HepG2 (cell line): ENCODE measurements around the gene OAT. TPM values are rescaled to one million over a fixed set of nuclear protein-coding genes. Genes with fewer than 3 reads are reported as not detected.

ENCODE experiments used
- ATAC-seq: fragments of 200-7000 bp; cut with Tn5 transposase; 3 replicates; pipeline ENCODE4 v1.9.1; 2020; ENCODE audit warnings: mild to moderate bottlenecking, moderate library complexity
- BruUV-seq: library from RNA; stranded (reverse); fragments of 400-500 nt; replicated peaks from 2 replicates; lab custom pipeline; 2021; lab: Mats Ljungman, UMichigan
- CTCF ChIA-PET: fragments of 300-600 bp; formaldehyde crosslinking; extraction: SDS; loops from one replicate; lab custom pipeline; 2021; ENCODE audit warnings: low total read pairs, inconsistent platforms, low intra/inter-chr PET ratio; lab: Yijun Ruan, JAX
- POLR2A ChIA-PET: fragments of 350-600 bp; sonication (Branson Sonifier 250); formaldehyde crosslinking; loops from one replicate; lab custom pipeline; 2020; ENCODE audit warnings: antibody characterized with exemption, inconsistent platforms; lab: Yijun Ruan, JAX
- DNase-seq: peaks from one replicate; pipeline ENCODE4 v3.0.0-alpha.2; 2015; ENCODE audit warnings: low spot score
- FAIRE-seq: peaks from 3 replicates; lab custom pipeline; 2011; peaks lifted over from hg19 to GRCh38; lab: Jason Lieb, UNC
- H2AFZ ChIP-seq: one replicate; pipeline ENCODE4 v1.6.1; 2011; ENCODE audit warnings: low read length, inconsistent platforms
- H3K27ac ChIP-seq: fragments of 300-600 bp; 3 replicates; pipeline ENCODE4 v1.8.0; 2011; ENCODE audit warnings: mixed run types, mild to moderate bottlenecking, mixed read lengths, low read length, inconsistent platforms; ENCODE audit not compliant: insufficient read depth; ENCODE audit errors: extremely low read length
- H3K27me3 ChIP-seq, 2 experiments: fragments of 200-600 bp in 1 of 2; 2 replicates in 1 of 2; 3 replicates in 1 of 2; pipeline versions ENCODE4 v1.6.0 to v1.8.0; 2011; ENCODE audit warnings: low read length in 2 of 2, mild to moderate bottlenecking in 2 of 2, moderate library complexity in 2 of 2, inconsistent platforms in 1 of 2; ENCODE audit not compliant: insufficient read depth in 2 of 2, control insufficient read depth in 1 of 2
- H3K36me3 ChIP-seq, 2 experiments: fragments of 200-600 bp in 1 of 2; replicated peaks in 1 of 2; 2 replicates in 1 of 2; 3 replicates in 1 of 2; pipeline versions ENCODE4 v1.5.1 to v1.8.0; 2011; ENCODE audit warnings: low read length in 2 of 2, inconsistent platforms in 1 of 2; ENCODE audit not compliant: insufficient read depth in 2 of 2, control insufficient read depth in 1 of 2
- H3K4me1 ChIP-seq: 2 replicates; pipeline ENCODE4 v1.5.1; 2012; ENCODE audit warnings: low read length, inconsistent platforms; ENCODE audit not compliant: insufficient read depth
- H3K4me2 ChIP-seq: 2 replicates; pipeline ENCODE4 v1.6.0; 2011; ENCODE audit warnings: low read depth, low read length, inconsistent platforms
- H3K4me3 ChIP-seq, 3 experiments: fragments of 200-600 bp in 1 of 3; sonication (generic), shearing (Covaris generic) in 1 of 3; replicated peaks in 1 of 3; 2 replicates each; pipeline ENCODE4 v1.5.1; 2011 to 2016; ENCODE audit warnings: low read length in 3 of 3, inconsistent platforms in 2 of 3, low read depth in 2 of 3, mild to moderate bottlenecking in 2 of 3, control low read depth in 1 of 3, mixed read lengths in 1 of 3; ENCODE audit not compliant: insufficient read depth in 1 of 3
- H3K79me2 ChIP-seq: one replicate; pipeline ENCODE4 v1.6.1; 2011; ENCODE audit warnings: low read length, inconsistent platforms; ENCODE audit not compliant: insufficient read depth
- H3K9ac ChIP-seq: 2 replicates; pipeline ENCODE4 v1.6.0; 2011; ENCODE audit warnings: mild to moderate bottlenecking, low read depth, low read length, inconsistent platforms; ENCODE audit not compliant: insufficient read depth
- H3K9me3 ChIP-seq: 2 replicates; pipeline ENCODE4 v1.5.1; 2012; ENCODE audit warnings: mild to moderate bottlenecking, low read length
- H4K20me1 ChIP-seq: 2 replicates; pipeline ENCODE4 v1.6.0; 2011; ENCODE audit warnings: inconsistent platforms, mild to moderate bottlenecking, low read length, moderate library complexity; ENCODE audit not compliant: insufficient read depth
- PTBP1 ChIP-seq: fragments of 200-400 bp; formaldehyde crosslinking; IDR thresholded peaks from 2 replicates; pipeline ENCODE4 v1.6.1; 2018; ENCODE audit warnings: low read length, low read depth; ENCODE audit not compliant: poor library complexity, severe bottlenecking
- RXRA ChIP-seq: sonication (generic); formaldehyde crosslinking; IDR thresholded peaks from 2 replicates; pipeline ENCODE4 v1.5.1; 2020; ENCODE audit warnings: missing genetic modification reagents
- SAFB2 ChIP-seq: sonication (generic); formaldehyde crosslinking; IDR thresholded peaks from 2 replicates; pipeline ENCODE4 v1.5.1; 2020; ENCODE audit warnings: missing genetic modification reagents, low read depth, mild to moderate bottlenecking, borderline replicate concordance
- SIX1 ChIP-seq: sonication (generic); formaldehyde crosslinking; IDR thresholded peaks from 2 replicates; pipeline ENCODE4 v1.4.0; 2020; ENCODE audit warnings: missing genetic modification reagents, borderline replicate concordance
- TBL1XR1 ChIP-seq: fragments of 150-350 bp; IDR thresholded peaks from 2 replicates; pipeline ENCODE4 v1.6.1; 2014; ENCODE audit warnings: borderline replicate concordance, low read length; ENCODE audit not compliant: partially characterized antibody
- ZBTB38 ChIP-seq: sonication (generic); formaldehyde crosslinking; IDR thresholded peaks from 2 replicates; pipeline ENCODE4 v1.5.1; 2020; ENCODE audit warnings: mild to moderate bottlenecking, missing genetic modification reagents
- ZIK1 ChIP-seq: sonication (generic); formaldehyde crosslinking; IDR thresholded peaks from 2 replicates; pipeline ENCODE4 v1.5.0; 2020; ENCODE audit warnings: mild to moderate bottlenecking, low read depth, missing genetic modification reagents, borderline replicate concordance
- ZNF543 ChIP-seq: sonication (generic); formaldehyde crosslinking; IDR thresholded peaks from 2 replicates; pipeline ENCODE4 v1.4.0; 2020; ENCODE audit warnings: mild to moderate bottlenecking, missing genetic modification reagents
- ZNF564 ChIP-seq: sonication (generic); formaldehyde crosslinking; IDR thresholded peaks from 2 replicates; pipeline ENCODE4 v1.8.1; 2023; ENCODE audit warnings: mild to moderate bottlenecking, missing genetic modification reagents
- ZNF605 ChIP-seq: sonication (generic); formaldehyde crosslinking; IDR thresholded peaks from 2 replicates; pipeline ENCODE4 v1.8.0; 2022; ENCODE audit warnings: mild to moderate bottlenecking, missing genetic modification reagents
- ZNF619 ChIP-seq: sonication (generic); formaldehyde crosslinking; IDR thresholded peaks from 2 replicates; pipeline ENCODE4 v1.4.0; 2020; ENCODE audit warnings: mild to moderate bottlenecking, missing genetic modification reagents
- WGBS: methylation state at CpG from one replicate; pipeline ENCODE4 v1.1.6; 2017; ENCODE audit warnings: low lambda C conversion rate; 5-methylcytosine and 5-hydroxymethylcytosine counted together
- in situ Hi-C: cut with HindIII; loops from 2 replicates; pipeline ENCODE4 v1.10.0; 2017; ENCODE audit warnings: low pct_unique_long_range_greater_than_20kb; ENCODE audit not compliant: extremely low pct_ligation_motif_present
- intact Hi-C: fragments of 100-400 bp; cut with micrococcal nuclease; formaldehyde crosslinking; loops from one replicate; pipeline ENCODE4 v1.10.0; 2022; ENCODE audit not compliant: unreplicated experiment
- polyA plus RNA-seq, 8 experiments: library from polyadenylated mRNA; depleted of rRNA in 3 of 8; stranded (reverse) in 7 of 8; unstranded in 1 of 8; fragments of >200 nt; fragmentation: Illumina TruSeq in 4 of 8; extraction: Trizol in 4 of 8; gene quantifications; 2 replicates each; pipeline versions ENCODE4 v1.2.1 to v1.2.3, GENCODE V29; 2011 to 2016; ENCODE audit warnings: low read depth in 4 of 8, missing spikeins in 1 of 8, mixed read lengths in 1 of 8; ENCODE audit not compliant: insufficient read depth in 1 of 8
- total RNA-seq, 5 experiments: library from RNA; depleted of rRNA; stranded (reverse); fragments of >200 nt; fragmentation: Illumina TruSeq; extraction: Trizol; gene quantifications; 2 replicates each; pipeline ENCODE4 v1.2.3, GENCODE V29; 2016; ENCODE audit warnings: low read depth in 1 of 5
- TF ChIP-seq, protein P1 (sequence below): sonication (generic); formaldehyde crosslinking; IDR thresholded peaks from 2 replicates; pipeline ENCODE4 v1.4.0; 2020; ENCODE audit warnings: missing genetic modification reagents
- TF ChIP-seq, protein P2 (sequence below): sonication (generic); formaldehyde crosslinking; IDR thresholded peaks from 2 replicates; pipeline ENCODE4 v1.5.0; 2020; ENCODE audit warnings: missing genetic modification reagents
- TF ChIP-seq, protein P3 (sequence below): sonication (generic); formaldehyde crosslinking; IDR thresholded peaks from 2 replicates; pipeline ENCODE4 v1.4.0; 2020; ENCODE audit warnings: missing genetic modification reagents
- TF ChIP-seq, protein P4 (sequence below): sonication (generic); formaldehyde crosslinking; IDR thresholded peaks from 2 replicates; pipeline ENCODE4 v1.5.0; 2020; ENCODE audit warnings: missing genetic modification reagents, mild to moderate bottlenecking, borderline replicate concordance
- TF ChIP-seq, protein P5 (sequence below): sonication (generic); formaldehyde crosslinking; conservative IDR thresholded peaks from 2 replicates; pipeline ENCODE4 v1.4.0; 2020; ENCODE audit warnings: missing genetic modification reagents

The OAT gene
- total and polyA plus RNA-seq, 2 of the 13 experiments (the other 11 are each of a cell fraction or from before 2014, with no cell fraction given): 87.8 to 96.7 TPM

DNA sequence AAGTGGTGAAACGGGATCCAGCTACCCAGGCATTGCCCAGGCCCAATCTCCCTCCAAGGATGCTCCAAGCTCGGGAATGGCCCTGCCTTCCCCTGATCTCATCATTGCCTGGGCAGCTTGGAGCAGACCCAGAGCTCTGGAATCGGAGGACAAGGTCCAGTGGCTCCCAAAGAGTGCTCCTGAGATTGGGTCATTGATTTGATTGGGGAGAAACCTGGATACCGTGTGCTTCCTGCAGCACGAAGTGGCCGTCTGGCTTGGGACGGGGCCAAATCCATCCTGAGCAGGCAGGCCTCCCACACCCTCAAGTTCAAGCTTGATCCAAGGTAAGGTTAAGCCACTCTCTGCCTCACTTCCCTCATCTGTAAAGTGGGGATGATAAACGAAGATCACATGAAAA is 69.9 kb downstream of the OAT start (continued):
- TF ChIP-seq, protein P1, sequence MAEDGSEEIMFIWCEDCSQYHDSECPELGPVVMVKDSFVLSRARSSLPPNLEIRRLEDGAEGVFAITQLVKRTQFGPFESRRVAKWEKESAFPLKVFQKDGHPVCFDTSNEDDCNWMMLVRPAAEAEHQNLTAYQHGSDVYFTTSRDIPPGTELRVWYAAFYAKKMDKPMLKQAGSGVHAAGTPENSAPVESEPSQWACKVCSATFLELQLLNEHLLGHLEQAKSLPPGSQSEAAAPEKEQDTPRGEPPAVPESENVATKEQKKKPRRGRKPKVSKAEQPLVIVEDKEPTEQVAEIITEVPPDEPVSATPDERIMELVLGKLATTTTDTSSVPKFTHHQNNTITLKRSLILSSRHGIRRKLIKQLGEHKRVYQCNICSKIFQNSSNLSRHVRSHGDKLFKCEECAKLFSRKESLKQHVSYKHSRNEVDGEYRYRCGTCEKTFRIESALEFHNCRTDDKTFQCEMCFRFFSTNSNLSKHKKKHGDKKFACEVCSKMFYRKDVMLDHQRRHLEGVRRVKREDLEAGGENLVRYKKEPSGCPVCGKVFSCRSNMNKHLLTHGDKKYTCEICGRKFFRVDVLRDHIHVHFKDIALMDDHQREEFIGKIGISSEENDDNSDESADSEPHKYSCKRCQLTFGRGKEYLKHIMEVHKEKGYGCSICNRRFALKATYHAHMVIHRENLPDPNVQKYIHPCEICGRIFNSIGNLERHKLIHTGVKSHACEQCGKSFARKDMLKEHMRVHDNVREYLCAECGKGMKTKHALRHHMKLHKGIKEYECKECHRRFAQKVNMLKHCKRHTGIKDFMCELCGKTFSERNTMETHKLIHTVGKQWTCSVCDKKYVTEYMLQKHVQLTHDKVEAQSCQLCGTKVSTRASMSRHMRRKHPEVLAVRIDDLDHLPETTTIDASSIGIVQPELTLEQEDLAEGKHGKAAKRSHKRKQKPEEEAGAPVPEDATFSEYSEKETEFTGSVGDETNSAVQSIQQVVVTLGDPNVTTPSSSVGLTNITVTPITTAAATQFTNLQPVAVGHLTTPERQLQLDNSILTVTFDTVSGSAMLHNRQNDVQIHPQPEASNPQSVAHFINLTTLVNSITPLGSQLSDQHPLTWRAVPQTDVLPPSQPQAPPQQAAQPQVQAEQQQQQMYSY (CRISPR knock-in tag): no peak
- no peak for TF ChIP-seq ZNF605

DNA sequence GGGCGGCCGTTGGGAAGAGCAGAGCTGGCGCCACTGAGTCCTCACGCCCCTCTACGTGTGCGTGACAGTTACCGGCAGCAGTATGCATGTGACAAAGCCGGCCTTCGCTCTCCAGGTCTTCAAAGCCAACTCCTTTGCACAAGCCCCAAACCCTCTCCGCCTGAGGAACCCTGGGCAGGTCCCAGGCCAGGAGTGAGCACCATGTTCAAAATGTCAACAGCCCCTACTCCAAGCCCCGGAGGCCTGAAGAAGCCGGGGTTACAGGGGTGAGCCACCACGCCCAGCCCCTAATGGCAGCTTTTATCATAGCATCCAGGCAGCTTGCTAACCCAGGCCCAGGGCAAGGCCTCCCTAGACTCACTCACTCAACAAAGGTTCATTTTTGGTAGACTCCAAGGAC is 70.8 kb downstream of the OAT start:
- 60% methylated on average over 1 of the region's 13 CpGs for WGBS
- FAIRE-seq: no peak
- Histone ChIP-seq H3K27ac (no peak overlapping the region), H3K27me3 (peaks cover 5 to 25% of the 10 kb centered on the region in 2 experiments; a peak in 4 of 5 replicates), H3K9me3 (no peaks in the 10 kb centered on the region), H4K20me1 (no peaks in the 10 kb centered on the region), H3K4me1 (no peaks in the 10 kb centered on the region), H2AFZ (no peak overlapping the region), H3K4me2 (no peak overlapping the region), H3K36me3 (no peaks in the 10 kb centered on the region), H3K9ac (no peak overlapping the region), H3K4me3 (no peak overlapping the region), H3K79me2 (no peaks in the 10 kb centered on the region)
- ATAC-seq: peak; percentile 66
- DNase-seq: no peak
- intact Hi-C loops (no loop called here), in situ Hi-C loops (no loop called here)
- CTCF ChIA-PET: no interaction called here
- BruUV-seq: no TSS peak
- POLR2A ChIA-PET: no interaction called here
- TF ChIP-seq SIX1 (no peak), RXRA (CRISPR knock-in tag) (no peak), ZIK1 (CRISPR knock-in tag) (no peak), ZBTB38 (no peak), ZNF543 (CRISPR knock-in tag) (no peak), ZNF564 (CRISPR knock-in tag) (no peak), ZNF619 (CRISPR knock-in tag) (no peak), PTBP1 (no peak), SAFB2 (CRISPR knock-in tag) (no peak), TBL1XR1 (no peak)
- TF ChIP-seq, protein P2, sequence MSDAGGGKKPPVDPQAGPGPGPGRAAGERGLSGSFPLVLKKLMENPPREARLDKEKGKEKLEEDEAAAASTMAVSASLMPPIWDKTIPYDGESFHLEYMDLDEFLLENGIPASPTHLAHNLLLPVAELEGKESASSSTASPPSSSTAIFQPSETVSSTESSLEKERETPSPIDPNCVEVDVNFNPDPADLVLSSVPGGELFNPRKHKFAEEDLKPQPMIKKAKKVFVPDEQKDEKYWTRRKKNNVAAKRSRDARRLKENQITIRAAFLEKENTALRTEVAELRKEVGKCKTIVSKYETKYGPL (CRISPR knock-in tag): no peak
- TF ChIP-seq, protein P3, sequence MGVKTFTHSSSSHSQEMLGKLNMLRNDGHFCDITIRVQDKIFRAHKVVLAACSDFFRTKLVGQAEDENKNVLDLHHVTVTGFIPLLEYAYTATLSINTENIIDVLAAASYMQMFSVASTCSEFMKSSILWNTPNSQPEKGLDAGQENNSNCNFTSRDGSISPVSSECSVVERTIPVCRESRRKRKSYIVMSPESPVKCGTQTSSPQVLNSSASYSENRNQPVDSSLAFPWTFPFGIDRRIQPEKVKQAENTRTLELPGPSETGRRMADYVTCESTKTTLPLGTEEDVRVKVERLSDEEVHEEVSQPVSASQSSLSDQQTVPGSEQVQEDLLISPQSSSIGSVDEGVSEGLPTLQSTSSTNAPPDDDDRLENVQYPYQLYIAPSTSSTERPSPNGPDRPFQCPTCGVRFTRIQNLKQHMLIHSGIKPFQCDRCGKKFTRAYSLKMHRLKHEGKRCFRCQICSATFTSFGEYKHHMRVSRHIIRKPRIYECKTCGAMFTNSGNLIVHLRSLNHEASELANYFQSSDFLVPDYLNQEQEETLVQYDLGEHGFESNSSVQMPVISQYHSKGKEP (CRISPR knock-in tag): no peak
- TF ChIP-seq, protein P4, sequence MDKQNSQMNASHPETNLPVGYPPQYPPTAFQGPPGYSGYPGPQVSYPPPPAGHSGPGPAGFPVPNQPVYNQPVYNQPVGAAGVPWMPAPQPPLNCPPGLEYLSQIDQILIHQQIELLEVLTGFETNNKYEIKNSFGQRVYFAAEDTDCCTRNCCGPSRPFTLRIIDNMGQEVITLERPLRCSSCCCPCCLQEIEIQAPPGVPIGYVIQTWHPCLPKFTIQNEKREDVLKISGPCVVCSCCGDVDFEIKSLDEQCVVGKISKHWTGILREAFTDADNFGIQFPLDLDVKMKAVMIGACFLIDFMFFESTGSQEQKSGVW: no peak
- TF ChIP-seq, protein P5, sequence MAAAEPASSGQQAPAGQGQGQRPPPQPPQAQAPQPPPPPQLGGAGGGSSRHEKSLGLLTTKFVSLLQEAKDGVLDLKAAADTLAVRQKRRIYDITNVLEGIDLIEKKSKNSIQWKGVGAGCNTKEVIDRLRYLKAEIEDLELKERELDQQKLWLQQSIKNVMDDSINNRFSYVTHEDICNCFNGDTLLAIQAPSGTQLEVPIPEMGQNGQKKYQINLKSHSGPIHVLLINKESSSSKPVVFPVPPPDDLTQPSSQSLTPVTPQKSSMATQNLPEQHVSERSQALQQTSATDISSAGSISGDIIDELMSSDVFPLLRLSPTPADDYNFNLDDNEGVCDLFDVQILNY (CRISPR knock-in tag): no peak
